ENCODE data around the gene LIPK.

Gene LIPK

GRCh38 chr10:88786032-88786770, 80.2 kb downstream of the LIPK start:
- DNase-seq (ENCODE audit: low read depth, low spot score) = no peak

- DNase-seq (ENCODE audit: low read depth, low spot score) = peak; percentile 6
Measured at GRCh38 chr10:88787463-88787862, 81.4 kb downstream of the LIPK start.

GRCh38 chr10:88788924-88789323, 82.9 kb downstream of the LIPK start:
- no peak for DNase-seq (ENCODE audit: low read depth, low spot score)

- DNase-seq (ENCODE audit: low read depth, low spot score) = peak; percentile 12
Measured at GRCh38 chr10:88791924-88792323, 85.9 kb downstream of the LIPK start.

GRCh38 chr10:88792661-88793060, 86.6 kb downstream of the LIPK start:
- DNase-seq (ENCODE audit: low read depth, low spot score) = no peak

- DNase-seq (ENCODE audit: low read depth, low spot score) = peak; percentile 18
Measured at GRCh38 chr10:88793712-88794299, 87.8 kb downstream of the LIPK start.

- no peak for DNase-seq (ENCODE audit: low read depth, low spot score)
Measured at GRCh38 chr10:88794731-88795130, 88.7 kb downstream of the LIPK start.

GRCh38 chr10:88800152-88801125, 94.4 kb downstream of the LIPK start:
- peak; percentile 26 for DNase-seq (ENCODE audit: low read depth, low spot score)
